ENCODE measurements around the gene NADSYN1.

The NADSYN1 gene

GRCh38 chr11:71484248-71485062 is 31.5 kb downstream of the NADSYN1 start:
- H3K4me3 ChIP-seq, result no peak overlapping the region
- H3K27ac ChIP-seq, result no peak overlapping the region

DNA sequence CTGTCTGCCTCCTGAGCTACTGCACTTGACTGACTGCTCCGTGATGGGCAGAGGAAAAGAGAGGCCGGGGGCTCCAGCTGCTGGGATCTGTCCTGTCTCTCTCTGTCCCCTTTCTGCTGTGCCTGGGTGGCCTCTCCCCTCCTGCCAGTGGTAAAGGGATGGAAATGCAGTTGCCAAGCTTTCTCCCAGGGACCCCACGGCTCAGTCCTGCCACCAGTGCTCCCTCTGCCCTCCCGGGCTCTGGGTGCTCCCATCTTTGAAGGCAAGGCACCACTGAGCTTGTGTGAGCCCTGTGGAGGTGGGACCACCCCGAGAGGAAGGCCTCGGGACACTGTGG is 32.0 kb downstream of the NADSYN1 start:
- no peak overlapping the region for H3K27ac ChIP-seq
- no peak overlapping the region for H3K4me3 ChIP-seq

GRCh38 chr11:71485466-71485865 is 32.5 kb downstream of the NADSYN1 start:
- Histone ChIP-seq H3K27ac (no peak overlapping the region), H3K4me3 (no peak overlapping the region)

DNA sequence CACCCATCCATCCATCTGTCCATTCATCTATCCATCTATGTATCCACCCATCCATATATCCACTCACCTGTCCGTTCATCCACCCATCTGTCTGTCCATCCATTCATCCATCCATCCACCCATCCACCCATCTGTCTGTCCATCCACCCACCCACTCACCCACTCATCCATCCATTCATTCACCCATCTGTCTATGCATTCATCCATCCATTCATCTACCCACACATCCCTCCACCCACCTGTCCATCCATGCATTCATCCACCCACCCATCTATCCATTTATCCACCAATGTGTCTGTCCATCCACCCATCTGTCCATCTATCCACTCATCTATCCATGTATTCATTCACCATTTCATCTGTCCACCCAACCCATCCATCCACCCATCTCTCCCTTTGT is 33.3 kb downstream of the NADSYN1 start:
- H3K27ac ChIP-seq, result no peak overlapping the region
- no peak overlapping the region for H3K4me3 ChIP-seq

DNA sequence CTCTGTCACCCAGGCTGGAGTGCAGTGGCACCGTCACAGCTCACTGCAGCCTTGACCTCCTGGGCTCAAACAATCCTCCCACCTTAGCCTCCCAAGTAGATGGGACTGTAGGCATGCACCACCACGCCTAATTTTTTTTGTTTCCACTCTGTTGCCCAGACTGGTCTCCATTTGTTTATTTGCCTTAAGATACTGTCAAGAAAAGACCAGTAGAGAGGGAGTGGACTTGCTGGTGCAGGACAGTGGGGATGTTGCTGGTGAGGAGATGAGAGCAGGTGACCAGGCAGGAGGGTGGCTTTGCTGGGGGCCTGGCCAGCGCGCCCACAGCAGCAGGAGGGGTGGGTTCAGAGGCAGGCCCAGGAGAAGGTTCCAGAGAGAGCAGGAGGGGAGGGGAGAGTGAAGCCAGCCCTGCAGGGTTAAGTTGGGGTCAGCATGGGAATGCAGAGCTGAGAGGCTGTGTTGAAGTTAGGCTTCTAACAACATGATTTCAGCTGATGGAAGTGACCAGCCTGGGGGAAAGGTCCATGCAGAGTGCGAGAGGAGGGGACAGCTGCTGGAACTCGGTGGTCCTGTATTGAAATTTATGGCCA is 35.8 kb downstream of the NADSYN1 start:
- H3K4me3 ChIP-seq, result no peak overlapping the region
- peak overlapping the region in 5 of 21 experiments; percentile 11 to 66 (median 33) for H3K27ac ChIP-seq

DNA sequence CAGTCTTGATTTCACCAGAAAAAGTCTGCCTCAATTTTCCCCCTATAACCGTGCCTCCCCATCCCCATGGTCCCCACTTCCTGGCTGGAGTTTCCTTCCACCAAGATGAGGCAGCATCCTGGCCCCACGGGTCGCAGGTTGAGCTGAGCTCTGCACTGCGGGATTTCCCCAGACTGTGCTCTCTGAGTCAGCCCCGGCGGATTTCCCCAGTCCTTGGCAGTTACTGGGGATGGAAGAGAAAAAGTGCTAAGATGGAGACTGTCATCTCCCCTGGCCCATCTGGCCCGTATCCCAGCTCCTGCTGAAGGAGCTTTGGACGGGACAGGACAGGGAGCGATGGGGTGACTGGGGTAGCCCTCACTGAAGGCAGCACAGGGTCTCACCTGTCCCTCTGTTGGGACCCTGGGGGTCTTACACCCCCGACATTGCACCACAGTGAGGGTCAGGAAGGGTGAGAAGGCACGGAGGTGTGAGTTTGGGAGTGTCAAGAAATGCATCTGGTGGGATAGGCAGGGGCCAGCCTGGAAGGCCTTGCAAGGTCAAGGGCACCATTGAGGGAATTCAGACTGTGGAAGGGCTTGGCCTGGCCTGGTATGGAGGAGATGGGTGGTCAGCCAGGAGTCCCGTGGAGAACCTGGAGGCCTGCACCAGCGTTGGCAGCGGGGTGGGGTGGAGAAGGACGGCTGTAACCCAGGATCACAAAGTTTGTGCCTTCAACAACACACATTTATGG is 36.5 kb downstream of the NADSYN1 start:
- no peak overlapping the region for H3K4me3 ChIP-seq
- H3K27ac ChIP-seq, result peak overlapping the region in 2 of 21 experiments; percentile 22 to 66

- H3K27ac ChIP-seq, result no peak overlapping the region
- no peak overlapping the region for H3K4me3 ChIP-seq
Measured at GRCh38 chr11:71490044-71490730, 37.2 kb downstream of the NADSYN1 start.

DNA sequence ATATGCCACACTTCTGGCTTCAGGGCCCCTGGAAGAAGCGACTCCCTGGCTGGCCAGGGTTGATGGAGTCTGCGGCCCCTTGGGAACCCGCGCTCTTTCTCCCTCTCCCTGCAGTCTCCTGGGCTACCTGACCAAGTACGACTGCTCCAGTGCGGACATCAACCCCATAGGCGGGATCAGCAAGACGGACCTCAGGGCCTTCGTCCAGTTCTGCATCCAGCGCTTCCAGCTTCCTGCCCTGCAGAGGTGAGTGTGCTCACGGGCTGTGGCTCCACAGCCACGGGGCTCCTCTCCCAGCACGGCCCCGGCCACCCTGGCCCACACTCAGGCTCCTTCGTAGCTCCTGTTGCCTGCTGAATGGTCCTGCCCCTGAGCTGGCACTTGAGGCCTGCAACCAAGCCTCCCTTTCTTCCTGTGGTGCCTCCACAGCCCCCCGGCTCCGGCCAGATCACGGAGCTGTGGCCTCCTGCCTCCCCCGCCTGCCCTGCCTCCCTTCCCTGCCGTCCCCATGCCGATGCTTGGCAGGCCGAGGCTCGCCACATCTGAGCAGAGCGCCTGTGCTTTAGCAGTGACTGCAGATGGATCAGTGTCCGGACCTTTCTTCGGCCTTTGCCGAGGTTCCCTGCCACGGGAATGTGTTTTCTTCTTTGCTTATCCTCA is 37.9 kb downstream of the NADSYN1 start:
- Histone ChIP-seq H3K27ac (no peak overlapping the region), H3K4me3 (no peak overlapping the region)

DNA sequence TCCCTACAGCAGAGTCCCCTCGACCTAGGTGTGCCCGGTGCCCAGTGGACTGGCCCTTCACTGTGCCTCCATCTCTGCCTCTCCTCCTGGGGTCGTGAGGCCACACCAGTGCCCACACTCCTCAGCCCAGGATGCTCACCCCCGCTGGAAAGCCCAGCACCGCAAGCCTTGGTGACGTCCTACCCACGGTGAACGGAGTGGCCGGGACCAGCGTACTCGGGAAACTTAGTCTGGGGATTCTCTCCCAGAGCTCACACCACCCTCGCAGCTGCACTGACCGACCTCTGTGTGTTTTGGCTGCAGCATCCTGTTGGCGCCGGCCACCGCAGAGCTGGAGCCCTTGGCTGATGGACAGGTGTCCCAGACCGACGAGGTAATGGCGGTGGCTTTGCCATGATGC is 38.5 kb downstream of the NADSYN1 start:
- Histone ChIP-seq H3K4me3 (no peak overlapping the region), H3K27ac (no peak overlapping the region)

- Histone ChIP-seq H3K4me3 (no peak overlapping the region), H3K27ac (no peak overlapping the region)
Measured at GRCh38 chr11:71491940-71492339, 38.9 kb downstream of the NADSYN1 start.

- Histone ChIP-seq H3K4me3 (no peak overlapping the region), H3K27ac (no peak overlapping the region)
Measured at GRCh38 chr11:71495286-71496230, 42.6 kb downstream of the NADSYN1 start.

DNA sequence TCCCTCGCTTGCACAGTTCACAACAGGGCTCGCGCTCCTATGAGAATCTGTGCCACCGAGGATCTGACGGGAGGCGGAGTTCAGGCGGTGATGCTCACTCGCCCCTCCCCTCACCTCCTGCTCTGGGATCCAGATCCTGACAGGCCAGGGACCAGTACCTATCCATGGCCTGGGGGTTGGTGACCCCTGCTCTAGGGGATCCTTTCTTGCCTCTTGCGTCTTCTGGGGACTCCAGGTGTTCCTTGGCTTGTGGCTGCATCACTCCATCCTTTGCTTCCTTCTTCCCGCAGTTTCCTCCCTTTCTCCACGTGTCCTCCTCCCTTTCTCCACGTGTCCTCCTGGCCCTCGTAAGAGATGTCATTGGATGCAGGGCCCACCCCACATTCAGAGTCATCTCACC is 43.4 kb downstream of the NADSYN1 start:
- H3K27ac ChIP-seq, result no peak overlapping the region
- no peak overlapping the region for H3K4me3 ChIP-seq

DNA sequence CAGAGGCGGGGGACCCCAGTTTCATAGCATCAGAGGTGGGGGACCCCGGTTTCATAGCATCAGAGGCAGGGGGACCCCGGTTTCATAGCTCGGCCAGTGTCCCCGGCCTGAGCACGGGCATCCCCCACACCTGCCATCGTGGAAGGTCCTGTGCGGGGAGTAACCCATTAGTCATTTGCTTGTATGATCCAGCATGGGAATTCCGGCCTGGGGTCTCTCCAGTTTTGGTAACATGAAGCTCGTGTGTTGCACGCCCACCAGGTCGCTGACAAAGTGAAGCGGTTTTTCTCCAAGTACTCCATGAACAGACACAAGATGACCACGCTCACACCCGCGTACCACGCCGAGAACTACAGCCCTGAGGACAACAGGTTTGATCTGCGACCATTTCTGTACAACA is 45.1 kb downstream of the NADSYN1 start:
- Histone ChIP-seq H3K4me3 (no peak overlapping the region), H3K27ac (no peak overlapping the region)

DNA sequence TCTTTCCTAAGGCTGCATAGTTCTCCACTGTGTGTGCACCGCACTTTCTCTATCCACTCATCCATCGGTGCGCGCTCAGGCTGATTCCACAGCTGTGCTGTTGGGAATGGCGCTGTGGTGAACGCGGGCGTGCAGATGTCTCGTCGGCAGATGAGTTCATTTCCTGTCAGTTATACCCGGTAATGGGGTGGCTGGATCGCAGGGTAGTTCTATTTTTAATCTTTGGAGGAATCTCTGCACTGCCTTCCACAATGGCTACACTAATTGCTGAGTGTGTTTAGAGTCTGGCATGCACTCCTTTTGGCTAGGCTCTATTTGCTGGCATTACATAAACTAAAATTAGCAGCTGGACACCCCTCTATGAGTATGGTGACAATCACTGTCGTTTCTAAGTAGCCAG is 46.1 kb downstream of the NADSYN1 start:
- Histone ChIP-seq H3K4me3 (no peak overlapping the region), H3K27ac (no peak overlapping the region)

DNA sequence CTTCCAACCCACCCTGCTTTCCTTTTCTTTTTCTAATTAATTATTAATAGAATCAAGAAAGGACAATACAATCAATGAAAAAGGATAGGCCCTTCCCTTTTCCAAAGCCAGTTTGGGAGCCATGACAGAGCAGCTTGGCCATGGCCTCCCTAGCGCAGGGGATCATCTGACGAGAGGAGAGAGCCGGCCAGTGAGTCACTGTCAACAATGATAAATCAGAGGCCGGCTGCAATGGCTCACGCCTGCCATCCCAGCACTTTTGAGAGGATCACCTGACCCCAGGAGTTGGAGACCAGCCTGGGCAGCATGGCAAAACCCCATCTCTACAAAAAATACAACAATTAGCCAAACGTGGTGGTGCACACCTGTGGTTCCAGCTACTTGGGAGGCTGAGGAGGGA is 46.5 kb downstream of the NADSYN1 start:
- Histone ChIP-seq H3K27ac (no peak overlapping the region), H3K4me3 (no peak overlapping the region)

- Histone ChIP-seq H3K27ac (no peak overlapping the region), H3K4me3 (no peak overlapping the region)
Measured at GRCh38 chr11:71500601-71501021, 47.6 kb downstream of the NADSYN1 start.

DNA sequence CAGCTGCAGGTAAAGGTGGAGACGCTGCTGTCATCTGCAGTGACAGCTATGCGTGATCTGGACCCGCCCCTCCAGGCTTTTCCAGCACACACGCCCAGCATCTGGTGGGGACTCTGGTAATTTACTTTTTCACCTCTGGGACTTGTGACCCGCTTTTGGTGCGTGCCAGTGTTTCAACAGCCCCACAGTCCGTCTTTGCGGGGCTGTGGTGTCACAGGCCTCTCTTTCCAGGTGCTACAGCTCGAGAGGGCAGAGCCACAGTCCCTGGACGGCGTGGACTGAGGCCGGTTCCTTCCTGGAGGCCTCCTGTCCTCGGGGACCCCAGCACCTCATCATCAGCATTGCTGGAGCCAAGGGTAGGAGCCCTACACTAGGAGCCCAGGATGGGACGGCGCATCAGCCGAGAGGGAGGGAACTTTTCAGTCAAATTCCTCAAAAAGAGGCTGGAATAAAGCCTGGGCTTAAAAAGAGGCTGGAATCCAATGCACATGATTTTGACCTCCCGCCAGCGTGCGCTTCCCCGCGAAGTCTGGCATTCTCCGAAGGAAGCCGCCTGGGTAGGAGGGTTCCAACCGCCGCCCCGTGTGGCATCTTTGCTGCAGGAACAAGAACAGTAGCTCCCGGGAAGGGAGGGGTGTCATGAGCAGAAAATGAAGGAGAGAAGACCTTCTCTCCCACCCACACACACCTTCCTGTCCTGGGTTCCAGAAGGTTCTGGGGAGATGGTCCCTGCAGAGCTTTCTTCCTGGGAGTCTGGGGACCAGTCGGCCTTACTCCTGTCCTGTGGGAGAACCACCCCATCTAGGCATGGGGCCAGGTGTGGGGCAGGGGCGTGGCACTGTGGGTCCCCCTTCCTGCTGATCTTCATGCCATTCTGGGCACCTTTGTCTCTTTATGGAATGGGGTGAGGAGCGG is 48.3 kb downstream of the NADSYN1 start:
- no peak overlapping the region for H3K27ac ChIP-seq
- no peak overlapping the region for H3K4me3 ChIP-seq

DNA sequence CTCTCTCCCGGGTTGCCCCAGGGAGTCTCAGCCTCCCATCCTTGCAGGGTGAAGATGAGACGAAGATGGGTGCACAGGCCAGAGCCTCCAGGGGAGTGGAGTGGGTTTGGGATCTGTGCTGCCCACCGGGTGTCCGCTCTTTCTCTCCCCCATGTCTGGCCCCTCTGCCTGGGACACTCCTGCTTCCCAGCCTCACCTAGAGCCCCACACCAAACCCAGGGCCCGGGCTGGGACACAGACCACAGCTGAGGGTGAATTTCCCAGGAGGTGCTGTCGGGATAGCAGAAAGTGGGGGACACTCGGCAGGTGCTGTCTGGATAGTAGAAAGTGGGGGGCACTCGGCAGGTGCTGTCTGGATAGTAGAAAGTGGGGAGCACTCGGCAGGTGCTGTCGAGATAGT is 49.0 kb downstream of the NADSYN1 start:
- H3K4me3 ChIP-seq, result no peak overlapping the region
- H3K27ac ChIP-seq, result no peak overlapping the region
